DMS53 (cell line): Measurements from ENCODE around the gene TMBIM4.

ENCODE experiments used
- DNase-seq: peaks from one replicate; lab custom pipeline; 2025; lab: John Stamatoyannopoulos, UW

The TMBIM4 gene

GRCh38 chr12:66140731-66141130, 29.1 kb downstream of the TMBIM4 start:
- peak; percentile 31 for DNase-seq

- DNase-seq: no peak
Observed at GRCh38 chr12:66139328-66139727, 30.5 kb downstream of the TMBIM4 start.

- DNase-seq: no peak
Observed at GRCh38 chr12:66137937-66138336, 31.9 kb downstream of the TMBIM4 start.

GRCh38 chr12:66132408-66132807, 37.4 kb downstream of the TMBIM4 start:
- DNase-seq: peak; percentile 47

GRCh38 chr12:66131067-66131688, 38.6 kb downstream of the TMBIM4 start:
- peak; percentile 52 for DNase-seq

- DNase-seq: peak; percentile 98
Observed at GRCh38 chr12:66130267-66131066, 39.3 kb downstream of the TMBIM4 start, which contains the start of gene LLPH. LLPH (minus strand) TSS chr12:66130750; CDS start chr12:66129106, 1,644 bp downstream.

GRCh38 chr12:66129934-66130266, 39.9 kb downstream of the TMBIM4 start:
- peak; percentile 65 for DNase-seq

GRCh38 chr12:66127650-66128049, 42.1 kb downstream of the TMBIM4 start:
- no peak for DNase-seq

- no peak for DNase-seq
Observed at GRCh38 chr12:66120477-66120876, 49.3 kb downstream of the TMBIM4 start.

- DNase-seq: no peak
Observed at GRCh38 chr12:66119870-66120241, 49.9 kb downstream of the TMBIM4 start.

- no peak for DNase-seq
Observed at GRCh38 chr12:66119229-66119869, 50.4 kb downstream of the TMBIM4 start.

GRCh38 chr12:66118240-66118891, 51.4 kb downstream of the TMBIM4 start:
- DNase-seq: no peak

GRCh38 chr12:66117242-66117641, 52.6 kb downstream of the TMBIM4 start:
- DNase-seq: no peak

GRCh38 chr12:66115071-66115600, 54.7 kb downstream of the TMBIM4 start:
- DNase-seq: no peak

GRCh38 chr12:66113471-66113870, 56.3 kb downstream of the TMBIM4 start:
- DNase-seq: no peak

- DNase-seq: no peak
Observed at GRCh38 chr12:66111605-66112004, 58.2 kb downstream of the TMBIM4 start.

GRCh38 chr12:66109056-66109455, 60.7 kb downstream of the TMBIM4 start:
- DNase-seq: no peak

GRCh38 chr12:66108386-66108785, 61.4 kb downstream of the TMBIM4 start:
- DNase-seq: no peak

- DNase-seq: peak; percentile 95
Observed at GRCh38 chr12:66107451-66107915, 62.3 kb downstream of the TMBIM4 start.

GRCh38 chr12:66103016-66103913, 66.5 kb downstream of the TMBIM4 start:
- DNase-seq: peak; percentile 40
